RCC 7860 (cell line): ENCODE data around the gene PCBD1.

Experiments used
- DNase-seq: peaks from one replicate; pipeline ENCODE4 v3.0.0-alpha.2; 2015; ENCODE audit warnings: low spot score
- FAIRE-seq: peaks from 2 replicates; lab custom pipeline; 2012; peaks lifted over from hg19 to GRCh38; lab: Jason Lieb, UNC

PCBD1 gene

DNA sequence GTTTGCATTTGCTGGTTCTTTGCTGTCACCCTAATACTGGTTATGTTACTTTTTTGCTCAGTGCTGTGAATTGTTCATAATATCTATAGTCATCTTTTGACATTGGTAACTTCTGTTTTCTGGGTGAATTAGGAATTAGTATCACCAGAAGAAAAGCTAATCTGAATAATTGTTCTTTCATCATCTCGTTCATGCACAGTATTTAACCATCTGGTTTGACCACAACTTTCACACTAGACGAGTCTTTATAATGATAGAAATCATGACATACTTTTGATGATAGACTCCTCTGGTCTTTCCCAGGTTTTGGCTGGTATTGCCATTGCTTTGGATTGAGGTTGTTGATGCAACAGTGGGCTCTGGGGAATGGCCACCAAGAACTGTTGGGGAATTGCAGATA, 47.5 kb downstream of the PCBD1 start:
- DNase-seq, result no peak
- FAIRE-seq, result no peak

GRCh38 chr10:70838270-70838805, 50.0 kb downstream of the PCBD1 start:
- FAIRE-seq (no peak), DNase-seq (no peak)

DNA sequence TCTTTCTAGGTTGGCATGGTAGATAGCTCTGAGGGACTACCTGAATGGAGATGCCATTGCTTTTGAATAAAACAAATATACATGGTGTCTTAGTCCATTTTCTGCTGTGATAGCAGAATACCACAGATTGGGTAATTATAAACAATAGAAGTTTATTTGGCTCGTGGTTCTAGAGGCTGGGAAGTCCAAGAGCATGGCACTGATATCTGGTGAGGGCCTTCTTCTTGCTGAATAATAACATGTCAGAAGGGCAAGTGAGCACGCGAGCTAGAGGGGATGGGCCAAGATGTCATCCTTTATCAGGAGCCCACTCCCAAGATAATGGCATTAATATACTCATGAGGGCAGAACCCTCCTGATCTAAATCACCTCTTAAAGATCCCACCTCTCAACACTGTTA, 50.7 kb downstream of the PCBD1 start:
- no peak for FAIRE-seq
- no peak for DNase-seq

- no peak for DNase-seq
- no peak for FAIRE-seq
These were observed 52.0 kb downstream of the PCBD1 start for GRCh38 chr10:70836319-70836718.

- FAIRE-seq, result no peak
These were observed 53.8 kb downstream of the PCBD1 start for GRCh38 chr10:70834441-70835151.

DNA sequence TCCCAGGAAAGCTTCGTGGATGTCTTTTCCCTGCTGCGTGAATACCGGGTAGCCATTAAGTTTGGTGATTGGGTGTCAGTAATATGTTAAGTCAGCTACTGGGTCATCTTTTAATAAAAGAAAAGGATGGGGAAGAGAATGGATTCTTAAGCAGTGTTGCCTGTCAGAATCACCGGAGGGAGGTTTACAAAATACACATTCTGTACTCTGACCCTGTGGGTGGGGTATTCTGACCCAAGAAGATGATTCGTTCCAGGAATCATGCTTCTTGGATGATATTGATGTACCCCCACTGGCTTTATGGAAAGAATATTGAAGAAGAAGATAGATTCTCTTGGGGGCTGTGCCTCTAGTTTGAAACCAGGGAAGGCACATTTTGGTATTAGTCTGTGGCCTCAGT, 54.3 kb downstream of the PCBD1 start:
- FAIRE-seq (no peak), DNase-seq (no peak)

More at GRCh38 chr10:70834441-70835151, 53.8 kb downstream of the PCBD1 start:
- no peak for DNase-seq

- no peak for DNase-seq
- no peak for FAIRE-seq
These were observed 54.8 kb downstream of the PCBD1 start for GRCh38 chr10:70833601-70834000.
